Measurements from ENCODE around the gene RPL13.
"Not testable (repeated sequence)": the region's sequence is repeated elsewhere in the genome, so short reads cannot be mapped to it uniquely, and the experiment has no call there.

Gene RPL13

DNA sequence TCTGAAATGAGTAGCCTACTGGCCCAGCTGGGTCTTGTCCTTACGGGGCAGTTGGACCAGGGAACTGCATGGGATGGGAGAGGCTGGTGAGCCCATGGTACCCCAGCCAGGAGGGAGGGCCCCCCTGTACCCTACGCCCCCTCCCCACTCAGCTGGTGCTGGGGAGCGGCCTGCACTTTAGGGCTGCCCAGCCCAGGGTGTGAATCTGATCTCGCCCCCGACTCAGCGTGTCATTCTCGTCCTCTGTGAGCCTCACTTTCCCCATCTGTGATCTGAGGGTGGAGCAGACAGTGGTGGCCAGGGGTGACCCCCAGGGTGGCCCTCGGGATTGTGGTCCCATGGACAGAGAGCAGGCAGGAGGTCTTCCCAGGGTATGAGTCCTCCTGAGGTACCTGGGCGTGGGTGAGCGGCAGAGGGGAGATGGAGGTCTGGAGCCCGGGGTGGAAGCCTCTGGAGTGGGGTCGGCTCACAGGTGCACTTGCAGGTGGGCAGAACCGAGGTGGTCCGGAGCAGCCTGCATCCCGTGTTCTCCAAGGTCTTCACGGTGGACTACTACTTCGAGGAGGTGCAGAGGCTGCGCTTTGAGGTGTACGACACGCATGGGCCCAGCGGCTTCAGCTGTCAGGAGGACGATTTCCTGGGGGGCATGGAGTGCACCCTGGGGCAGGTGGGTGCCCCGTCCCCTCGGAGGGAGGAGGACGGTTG, 16.7 kb downstream of the RPL13 start:
- no peak for DNase-seq (ENCODE audit: low spot score)

DNA sequence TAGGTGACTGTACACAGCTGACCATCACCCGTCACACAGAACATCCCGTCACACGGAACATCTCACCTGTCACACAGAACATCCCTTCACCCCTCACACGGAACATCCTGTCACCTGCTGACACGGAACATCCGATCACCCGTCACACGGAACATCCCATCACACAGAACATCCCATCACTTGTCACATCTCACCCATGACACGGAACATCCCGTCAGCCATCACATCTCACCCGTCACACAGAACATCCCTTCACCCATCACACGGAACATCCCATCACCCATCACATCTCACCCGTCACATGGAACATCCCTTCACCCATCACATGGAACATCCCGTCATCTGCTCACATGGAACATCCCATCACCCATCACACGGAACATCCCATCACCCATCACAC, 18.9 kb downstream of the RPL13 start:
- no peak for DNase-seq (ENCODE audit: low spot score)

DNA sequence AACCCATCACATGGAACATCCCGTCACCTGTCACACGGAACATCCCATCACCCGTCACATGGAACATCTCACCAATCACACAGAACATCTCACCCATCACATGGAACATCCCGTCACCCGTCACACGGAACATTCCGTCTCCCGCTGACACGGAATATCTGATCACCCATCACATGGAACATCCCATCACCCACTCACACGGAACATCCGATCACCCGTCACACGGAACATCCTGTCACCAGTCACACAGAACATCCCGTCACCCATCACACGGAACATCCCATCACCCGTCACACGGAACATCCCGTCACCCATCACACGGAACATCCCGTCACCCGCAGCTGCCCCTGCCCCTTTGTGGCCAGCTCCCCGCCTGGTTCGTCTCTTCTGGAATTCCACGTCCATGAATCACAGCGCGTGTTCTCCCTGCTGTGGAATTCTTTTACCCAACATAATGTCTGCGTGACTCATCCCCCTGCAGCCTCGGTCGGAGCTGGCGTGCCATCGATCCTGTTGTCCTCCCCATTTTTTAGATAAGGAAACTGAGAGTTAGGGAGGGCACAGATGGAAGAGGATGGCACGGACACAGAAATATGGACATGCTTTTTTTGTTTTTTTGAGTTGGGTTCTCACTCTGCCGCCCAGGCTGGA, 20.7 kb downstream of the RPL13 start:
- DNase-seq (ENCODE audit: low spot score) = peak; percentile 96

DNA sequence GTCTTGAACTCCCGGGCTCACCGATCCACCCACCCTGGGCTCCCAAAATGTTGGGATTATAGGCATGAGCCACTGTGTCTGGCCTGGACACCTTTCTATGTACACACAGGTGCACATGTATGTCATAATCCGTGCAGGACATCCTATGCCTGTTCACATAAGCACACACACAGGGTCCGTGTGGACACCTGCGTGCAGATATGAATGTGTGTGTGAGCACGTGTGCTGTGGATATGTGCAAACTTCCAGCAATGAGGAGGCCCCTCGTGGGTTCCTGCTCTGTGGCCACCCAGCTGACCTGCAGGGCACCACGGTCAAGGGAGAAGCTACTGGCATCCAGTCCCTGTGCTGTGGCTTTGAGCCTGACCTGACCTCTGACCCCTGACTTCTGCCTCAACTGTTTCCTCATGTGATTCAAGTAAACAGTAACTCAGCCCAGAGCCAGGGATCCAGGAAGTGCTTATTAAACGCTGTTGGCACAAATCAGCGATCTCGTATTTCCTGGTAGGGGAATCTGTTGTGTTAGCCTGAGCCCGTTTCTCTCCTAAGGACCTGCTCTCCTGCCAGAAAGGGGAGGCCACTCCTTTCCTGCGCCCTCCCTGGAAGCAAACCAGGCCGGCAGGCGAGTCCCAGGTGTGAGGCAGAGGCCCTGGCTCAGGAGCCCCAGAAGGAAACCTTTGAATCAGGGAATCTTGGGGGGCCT, 21.5 kb downstream of the RPL13 start:
- peak; percentile 69 for DNase-seq (ENCODE audit: low spot score)

DNA sequence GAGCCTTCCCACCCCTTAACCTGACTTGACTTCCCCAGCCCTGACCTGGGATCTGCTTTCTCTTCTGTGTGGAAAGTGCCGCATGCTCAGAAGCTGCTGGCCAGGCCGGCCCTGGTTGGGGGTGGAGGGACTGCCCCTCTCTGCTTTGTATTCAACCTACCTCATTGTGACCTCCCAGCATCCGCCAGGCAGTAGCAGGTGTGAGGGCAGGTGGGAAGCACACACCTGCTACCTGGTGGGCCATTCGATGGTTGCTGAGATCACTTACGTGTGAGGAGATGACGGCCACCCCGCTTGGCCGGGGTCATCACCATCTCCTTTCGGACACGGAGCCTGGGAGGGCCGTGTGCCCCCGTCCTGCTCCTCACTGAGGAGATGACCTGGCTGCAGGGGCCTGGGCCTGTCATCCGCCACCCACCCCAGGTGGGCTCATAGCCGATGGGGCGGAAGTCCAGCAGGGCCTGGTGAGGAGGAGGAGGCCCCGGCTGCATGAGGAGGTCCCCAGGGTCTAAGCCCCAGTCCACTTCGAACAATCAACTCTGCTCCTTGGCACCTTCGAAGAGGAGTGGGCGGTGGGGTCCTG, 22.2 kb downstream of the RPL13 start:
- DNase-seq (ENCODE audit: low spot score) = no peak

DNA sequence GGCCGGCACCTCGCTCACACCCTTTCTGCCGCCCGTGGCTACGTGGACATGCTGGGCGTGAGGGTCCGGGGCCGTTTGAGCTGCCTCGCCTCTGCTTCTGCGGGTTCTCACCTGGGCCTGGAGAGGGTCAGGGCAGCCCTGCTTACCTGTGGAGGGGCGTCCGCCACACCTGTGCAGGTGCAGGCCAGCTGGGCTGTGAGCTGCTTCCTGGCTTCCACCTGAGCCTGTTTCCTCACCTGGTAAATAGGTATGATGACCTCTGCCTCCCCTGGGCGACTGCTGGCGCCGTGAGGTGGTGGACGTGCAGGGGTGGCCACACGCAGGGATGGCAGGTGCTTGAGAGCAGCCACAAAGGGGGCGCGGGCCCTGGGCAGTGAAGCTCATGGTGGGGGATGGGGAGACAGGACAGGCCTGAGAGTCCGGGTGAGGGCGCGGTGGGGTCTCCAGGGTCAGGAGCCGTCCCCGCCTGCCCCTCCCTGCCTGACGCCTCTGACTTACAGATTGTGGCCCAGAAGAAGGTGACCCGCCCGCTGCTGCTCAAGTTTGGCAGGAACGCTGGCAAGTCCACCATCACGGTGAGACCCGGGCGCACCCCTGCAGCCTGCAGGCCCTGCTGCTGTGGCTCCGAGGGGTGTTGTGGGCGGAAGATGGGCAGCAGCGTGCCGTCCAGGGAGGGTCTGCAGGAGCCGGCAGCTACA, 22.9 kb downstream of the RPL13 start:
- no peak for DNase-seq (ENCODE audit: low spot score)

DNA sequence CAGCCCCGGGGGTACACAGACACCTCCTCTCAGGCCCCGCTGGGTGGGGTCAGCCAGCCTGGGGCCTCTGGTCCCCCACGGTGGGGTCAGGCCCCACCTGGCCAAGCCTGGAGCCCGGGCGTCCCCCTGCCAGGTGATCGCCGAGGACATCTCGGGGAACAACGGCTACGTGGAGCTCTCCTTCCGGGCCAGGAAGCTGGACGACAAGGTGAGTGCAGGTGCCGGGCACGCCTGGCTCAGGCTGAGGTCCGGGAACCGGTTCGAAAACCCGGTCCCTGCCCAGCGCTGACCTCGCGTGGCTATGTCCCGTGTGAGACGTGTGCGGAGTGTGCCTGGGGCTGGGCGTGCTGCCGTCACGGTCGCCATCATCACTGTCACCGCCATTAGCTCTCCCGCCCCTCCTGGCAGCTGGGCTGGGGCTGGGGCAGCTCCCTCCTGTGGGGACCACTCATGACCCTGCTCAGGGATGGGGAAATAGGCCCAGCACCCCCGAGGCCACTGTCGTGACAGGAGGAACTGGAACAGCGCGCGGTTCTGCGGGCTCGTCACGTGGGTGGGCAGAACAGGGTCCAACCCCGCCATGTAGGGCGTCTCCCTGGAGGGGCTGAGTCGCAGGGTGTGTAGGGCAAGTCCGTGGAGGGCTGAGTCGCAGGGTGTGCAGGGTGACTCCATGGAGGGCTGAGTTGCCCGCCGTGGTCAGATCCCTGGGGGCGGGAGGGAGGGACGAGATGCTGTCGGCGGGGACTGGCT, 23.6 kb downstream of the RPL13 start:
- DNase-seq (ENCODE audit: low spot score) = no peak

DNA sequence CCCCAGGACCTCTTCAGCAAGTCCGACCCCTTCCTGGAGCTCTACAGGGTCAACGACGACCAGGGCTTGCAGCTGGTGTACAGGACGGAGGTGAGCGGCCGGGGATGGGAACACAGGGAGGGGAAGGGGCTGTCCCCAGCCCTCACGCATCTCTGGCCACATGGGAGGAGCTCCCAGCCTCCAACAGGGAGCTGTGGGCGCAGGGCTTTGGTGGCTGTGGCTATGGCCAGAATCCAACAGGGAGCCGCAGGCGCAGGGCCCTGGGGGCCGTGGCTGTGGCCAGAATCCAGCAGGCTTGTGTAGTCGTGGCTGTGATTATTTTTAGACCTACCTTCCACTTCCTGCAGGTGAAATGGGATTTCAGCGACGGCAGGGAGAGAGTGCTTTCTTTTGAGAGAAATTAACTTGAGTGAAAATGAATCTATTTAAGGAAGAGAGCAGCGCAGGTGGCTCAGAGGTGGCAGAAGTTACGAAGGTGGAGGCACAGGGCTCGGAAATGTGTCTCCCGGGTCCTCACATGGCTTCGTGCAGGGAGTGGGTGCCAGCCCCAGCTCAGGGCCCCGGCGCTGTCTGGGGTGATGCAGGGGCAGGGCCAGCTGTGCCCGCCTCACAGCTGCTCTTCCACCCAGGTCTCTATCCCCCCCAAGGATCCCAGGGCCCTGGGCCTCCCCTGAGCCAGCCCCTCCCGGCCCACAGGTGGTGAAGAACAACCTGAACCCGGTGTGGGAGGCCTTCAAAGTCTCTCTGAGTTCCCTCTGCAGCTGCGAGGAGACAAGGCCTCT, 24.5 kb downstream of the RPL13 start:
- DNase-seq (ENCODE audit: low spot score) = no peak

DNA sequence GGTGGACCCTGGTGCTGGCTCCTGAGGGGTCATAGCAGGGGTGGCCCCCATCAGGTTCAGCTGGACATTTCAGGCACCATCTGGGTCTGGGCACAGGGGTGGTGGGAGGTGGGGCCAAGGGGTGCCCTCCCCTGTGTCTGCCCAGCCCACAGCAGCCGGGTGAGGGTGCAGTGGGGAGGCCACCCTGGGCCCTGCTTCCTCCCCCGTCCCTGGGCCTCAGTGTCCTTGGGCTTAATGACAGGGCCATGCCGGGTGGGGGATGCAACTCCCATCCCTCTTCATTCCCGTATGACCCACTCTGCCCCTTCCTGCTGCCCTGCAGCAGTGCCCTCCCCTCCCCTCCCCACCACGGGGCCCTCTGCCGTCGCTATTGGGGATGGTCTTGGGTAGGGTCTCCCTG, 25.7 kb downstream of the RPL13 start:
- DNase-seq (ENCODE audit: low spot score) = no peak

DNA sequence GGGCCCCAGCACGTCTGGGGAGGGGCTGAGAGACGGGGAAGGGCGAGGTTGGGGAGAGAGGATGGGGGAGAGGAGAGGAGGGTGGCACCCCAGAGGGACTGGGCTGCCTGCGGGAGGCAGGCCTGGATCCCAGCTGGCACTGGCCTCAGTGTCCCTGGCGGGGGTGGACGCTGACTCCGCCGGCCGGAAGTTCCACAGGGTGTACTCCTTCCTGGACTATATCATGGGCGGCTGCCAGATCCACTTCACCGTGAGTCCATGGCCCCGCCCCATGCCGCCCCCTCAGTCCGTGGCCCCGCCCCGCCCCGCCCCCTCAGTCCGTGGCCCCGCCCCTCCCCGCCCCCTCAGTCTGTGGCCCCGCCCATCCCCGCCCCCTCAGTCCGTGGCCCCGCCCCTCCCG, 26.4 kb downstream of the RPL13 start:
- DNase-seq (ENCODE audit: low spot score) = no peak

DNA sequence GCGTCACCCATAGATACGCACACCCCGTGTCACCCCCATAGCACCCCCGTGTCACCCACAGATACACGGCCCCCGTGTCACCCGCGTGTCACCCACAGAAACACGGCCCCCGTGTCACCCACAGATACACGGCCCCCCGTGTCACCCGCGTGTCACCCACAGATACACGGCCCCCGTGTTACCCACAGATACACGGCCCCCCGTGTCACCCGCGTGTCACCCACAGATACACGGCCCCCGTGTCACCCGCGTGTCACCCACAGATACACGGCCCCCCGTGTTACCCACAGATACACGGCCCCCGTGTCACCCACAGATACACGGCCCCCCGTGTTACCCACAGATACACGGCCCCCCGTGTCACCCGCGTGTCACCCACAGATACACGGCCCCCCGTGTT, 27.2 kb downstream of the RPL13 start:
- DNase-seq (ENCODE audit: low spot score) = not testable (repeated sequence)

DNA sequence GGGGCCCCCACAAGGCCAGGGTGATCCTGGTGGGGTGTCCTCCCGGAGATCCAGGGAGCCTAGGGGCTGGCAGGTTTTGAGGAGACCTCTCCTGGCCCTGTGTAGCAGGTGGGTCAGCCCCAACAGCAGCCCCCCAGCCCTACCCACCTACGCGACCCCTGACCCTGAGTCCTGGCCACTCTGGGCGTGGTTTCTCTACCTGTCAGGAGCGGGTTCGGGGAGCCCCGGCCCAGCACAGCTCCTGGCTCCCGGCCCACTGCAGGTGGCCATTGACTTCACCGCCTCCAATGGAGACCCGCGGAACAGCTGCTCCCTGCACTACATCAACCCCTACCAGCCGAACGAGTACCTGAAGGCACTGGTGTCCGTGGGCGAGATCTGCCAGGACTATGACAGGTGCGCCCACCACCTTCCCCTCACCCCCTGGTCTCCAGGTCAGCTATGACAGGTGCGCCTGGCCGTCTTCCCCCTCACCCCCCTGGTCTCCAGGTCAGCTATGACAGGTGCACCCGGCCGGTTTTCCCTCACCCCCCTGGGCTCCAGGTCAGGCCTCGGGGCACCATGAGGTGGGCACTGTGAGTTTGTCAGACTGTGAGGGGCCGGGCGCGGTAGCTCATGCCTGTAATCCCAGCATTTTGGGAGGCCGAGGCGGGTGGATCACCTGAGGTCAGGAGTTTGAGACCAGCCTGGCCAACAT, 28.1 kb downstream of the RPL13 start:
- no peak for DNase-seq (ENCODE audit: low spot score)

DNA sequence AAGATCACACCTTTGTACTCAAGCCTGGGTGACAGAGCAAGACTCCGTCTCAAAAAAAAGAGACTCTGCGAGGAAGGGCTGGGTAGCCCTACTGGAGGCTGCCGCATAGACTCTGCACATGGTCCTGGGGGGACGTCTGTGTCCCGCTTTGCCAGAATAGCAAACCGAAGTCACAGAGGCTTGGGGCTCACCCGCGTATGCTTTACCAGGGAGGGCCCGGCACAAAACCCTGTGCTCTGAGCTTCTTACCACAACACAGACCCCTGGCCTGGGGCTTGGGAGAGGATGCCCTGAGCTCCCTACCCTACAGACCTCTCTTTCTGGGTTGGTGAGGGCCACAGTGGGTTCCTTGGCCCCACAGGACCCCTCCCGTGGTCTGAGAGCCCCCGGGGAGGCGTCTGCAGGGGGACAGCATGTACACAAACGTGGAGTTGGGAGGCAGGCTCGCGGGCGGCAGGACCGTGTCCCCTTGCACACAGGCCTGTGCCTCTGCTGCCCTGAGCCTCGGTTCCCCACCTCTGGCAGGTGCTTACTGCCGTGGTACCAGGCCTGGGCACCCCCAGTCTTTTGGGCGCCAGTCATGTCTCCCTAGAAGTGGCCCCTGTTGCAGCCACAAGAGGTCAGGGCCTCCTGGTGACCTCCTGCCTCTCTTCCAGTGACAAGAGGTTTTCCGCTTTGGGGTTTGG, 28.9 kb downstream of the RPL13 start:
- DNase-seq (ENCODE audit: low spot score) = no peak

DNA sequence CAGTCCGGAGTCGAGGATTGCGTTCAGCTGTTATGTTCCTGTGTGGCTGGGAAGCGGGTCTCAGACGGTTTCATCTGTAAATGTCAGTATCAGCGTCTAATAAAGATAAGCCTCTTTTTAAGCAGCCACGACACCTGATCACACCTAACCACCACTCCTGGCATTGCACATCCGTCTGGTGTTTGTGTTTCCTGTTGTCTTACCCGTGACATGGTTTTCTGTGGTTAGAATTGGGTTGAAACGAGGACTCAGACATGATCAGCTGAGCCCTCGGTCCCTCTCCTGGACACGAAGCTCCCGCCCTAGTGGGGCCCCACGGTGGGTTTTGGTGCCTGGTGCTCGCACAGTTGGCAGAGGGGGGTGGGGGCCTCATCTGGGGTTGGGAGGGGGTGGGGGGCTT, 33.4 kb downstream of the RPL13 start:
- no peak for DNase-seq (ENCODE audit: low spot score)

DNA sequence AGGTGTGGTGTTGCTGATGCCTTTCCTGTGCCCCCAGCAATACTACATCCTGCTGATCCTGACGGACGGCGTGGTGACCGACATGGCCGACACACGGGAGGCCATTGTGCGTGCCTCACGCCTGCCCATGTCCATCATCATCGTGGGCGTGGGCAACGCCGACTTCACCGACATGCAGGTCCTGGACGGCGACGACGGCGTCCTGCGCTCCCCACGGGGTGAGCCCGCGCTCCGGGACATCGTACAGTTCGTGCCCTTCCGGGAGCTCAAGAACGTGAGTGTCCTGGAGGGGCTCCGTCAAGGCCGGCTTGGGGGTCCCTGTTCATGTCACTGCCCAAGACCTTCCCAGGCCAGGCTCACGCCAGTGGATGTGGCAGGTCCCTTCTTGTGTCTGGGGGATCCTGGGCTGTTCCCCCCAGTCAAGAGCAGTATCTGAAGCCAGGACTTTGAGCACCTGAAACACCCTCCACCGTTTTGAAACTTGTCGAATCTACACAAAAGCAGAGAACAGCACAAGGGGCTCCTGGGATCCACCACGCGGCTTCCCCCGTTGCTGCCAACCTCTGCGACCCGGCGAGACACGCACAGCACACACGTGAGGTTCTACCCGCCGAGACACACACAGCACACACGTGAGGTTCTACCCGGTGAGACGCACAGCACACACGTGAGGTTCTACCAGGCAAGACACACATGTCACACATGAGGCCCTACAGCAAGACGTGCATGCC, 35.0 kb downstream of the RPL13 start:
- no peak for DNase-seq (ENCODE audit: low spot score)

DNA sequence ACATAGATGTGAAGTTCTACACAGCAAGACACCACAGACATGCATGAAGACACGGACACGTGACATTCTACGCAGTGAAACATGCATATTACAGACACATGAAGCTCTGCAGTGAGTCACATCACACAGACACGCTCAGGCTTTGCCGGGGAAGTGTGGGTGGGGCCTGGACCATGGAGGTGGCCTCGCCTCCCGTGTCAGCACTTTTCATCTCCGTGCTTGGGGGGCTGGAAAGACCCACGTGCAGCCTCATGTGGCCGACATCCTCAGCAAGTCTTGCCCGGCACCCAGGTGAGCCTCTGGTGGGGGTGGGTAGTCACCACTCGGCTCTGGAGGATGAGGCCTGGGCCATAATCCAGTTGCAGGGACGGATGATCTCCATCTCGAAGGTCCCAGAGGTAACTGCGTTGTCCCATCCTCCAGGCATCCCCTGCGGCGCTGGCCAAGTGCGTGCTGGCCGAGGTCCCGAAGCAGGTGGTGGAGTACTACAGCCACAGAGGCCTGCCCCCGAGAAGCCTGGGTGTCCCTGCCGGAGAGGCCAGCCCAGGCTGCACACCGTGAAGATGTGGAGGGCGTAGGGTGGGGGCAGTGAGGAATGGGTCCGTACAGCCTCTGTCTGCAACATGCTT, 35.7 kb downstream of the RPL13 start:
- DNase-seq (ENCODE audit: low spot score) = no peak

DNA sequence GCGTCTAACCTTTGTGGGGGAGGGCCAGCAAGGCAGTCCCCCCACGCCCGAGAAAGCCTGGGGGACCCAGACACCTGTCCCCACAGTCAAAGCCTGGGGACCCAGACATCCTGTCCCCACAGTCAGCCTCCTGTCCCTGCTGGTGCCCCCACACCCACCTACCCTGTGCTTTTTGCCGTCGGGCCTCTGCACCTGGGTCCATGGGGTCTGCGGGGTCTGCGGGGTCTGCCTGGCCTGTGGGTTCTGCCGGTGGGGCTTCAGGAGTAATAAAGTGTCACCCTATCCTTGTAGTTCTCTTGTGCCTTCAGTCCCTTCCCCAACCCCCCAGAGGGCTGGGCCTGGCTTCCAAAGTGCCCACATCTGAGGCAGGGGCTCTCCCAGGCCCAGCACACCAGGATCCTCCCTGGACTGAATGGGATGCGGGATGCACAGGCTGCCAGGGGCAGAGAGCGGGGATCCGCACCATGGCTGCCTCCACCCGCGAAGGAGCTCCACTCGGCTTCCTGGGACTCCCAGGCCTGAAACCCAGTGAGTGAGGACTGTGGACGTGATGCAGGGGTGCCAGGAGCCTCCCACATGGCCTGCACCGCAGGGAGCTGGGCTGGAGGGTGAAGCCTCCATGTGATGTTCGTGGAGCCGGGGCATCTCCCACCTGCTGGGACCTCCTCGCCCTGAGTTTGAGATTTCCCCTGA, 36.6 kb downstream of the RPL13 start:
- DNase-seq (ENCODE audit: low spot score) = no peak

DNA sequence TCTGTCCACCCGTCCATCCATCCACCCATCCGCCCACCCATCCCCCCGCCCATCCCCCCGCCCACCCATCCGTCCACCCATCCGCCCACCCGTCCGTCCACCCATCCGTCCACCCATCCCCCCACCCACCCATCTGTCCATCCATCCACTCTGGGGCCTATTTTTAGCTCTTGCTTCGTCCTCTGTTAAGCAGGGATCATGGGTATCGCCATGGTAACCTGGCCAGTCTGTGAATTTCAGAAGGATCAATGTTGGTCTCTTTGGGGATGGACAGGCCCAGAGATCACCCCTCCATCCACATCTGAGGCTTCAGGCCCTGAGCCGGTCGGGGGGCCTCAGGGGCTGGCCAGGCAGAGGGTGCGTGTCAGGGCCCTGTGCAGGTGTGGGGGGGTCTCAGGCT, 37.7 kb downstream of the RPL13 start:
- DNase-seq (ENCODE audit: low spot score) = peak; percentile 76

Measured in AG08396 (cell line).